Neural cell (in vitro differentiated cells): ENCODE results near the gene NSUN4. TPM values are rescaled to one million over a fixed set of nuclear protein-coding genes. Genes with fewer than 3 reads are reported as not detected.

ENCODE experiments used
- H2AFZ ChIP-seq: fragments of 200-600, 300-800 bp; sonication (generic), shearing (Covaris generic); 2 replicates; pipeline ENCODE4 v1.6.0; 2014; ENCODE audit warnings: low read depth, mild to moderate bottlenecking, antibody characterized with exemption, low read length, moderate library complexity
- H3F3A ChIP-seq: fragments of 200-600 bp; shearing (Covaris generic); 2 replicates; pipeline ENCODE4 v1.6.1; 2016; ENCODE audit warnings: mild to moderate bottlenecking, moderate library complexity, mixed read lengths, antibody characterized with exemption, low read length; ENCODE audit not compliant: insufficient read depth, poor library complexity, severe bottlenecking
- H3K27ac ChIP-seq: fragments of 200-600, 300-800 bp; sonication (generic), shearing (Covaris generic); 2 replicates; pipeline ENCODE4 v1.5.1; 2014; ENCODE audit warnings: mild to moderate bottlenecking, low read length, moderate library complexity
- H3K27me3 ChIP-seq: fragments of 300-800, 200-600 bp; sonication (generic), shearing (Covaris generic); 2 replicates; pipeline ENCODE4 v1.6.0; 2014; ENCODE audit warnings: mild to moderate bottlenecking, low read depth, low read length, moderate library complexity; ENCODE audit not compliant: insufficient read depth
- H3K36me3 ChIP-seq: fragments of 300-800, 200-600 bp; sonication (generic), shearing (Covaris generic); 2 replicates; pipeline ENCODE4 v1.5.1; 2014; ENCODE audit warnings: mild to moderate bottlenecking, antibody characterized with exemption, low read length, moderate library complexity; ENCODE audit not compliant: insufficient read depth
- H3K4me2 ChIP-seq: fragments of 300-800, 200-600 bp; sonication (generic), shearing (Covaris generic); 2 replicates; pipeline ENCODE4 v1.6.0; 2014; ENCODE audit warnings: mild to moderate bottlenecking, low read length
- H3K4me3 ChIP-seq: fragments of 300-800, 200-600 bp; sonication (generic), shearing (Covaris generic); 2 replicates; pipeline ENCODE4 v1.5.1; 2014; ENCODE audit warnings: mild to moderate bottlenecking, low read length, moderate library complexity
- H3K79me2 ChIP-seq: fragments of 200-600 bp; shearing (Covaris generic); replicated peaks from 2 replicates; pipeline ENCODE4 v1.6.0; 2014; ENCODE audit warnings: mild to moderate bottlenecking, low read length, moderate library complexity; ENCODE audit not compliant: insufficient read depth
- H3K9ac ChIP-seq: fragments of 300-800, 200-600 bp; sonication (generic), shearing (Covaris generic); 2 replicates; pipeline ENCODE4 v1.6.1; 2016; ENCODE audit warnings: mild to moderate bottlenecking, low read length, mixed read lengths
- H3K9me2 ChIP-seq: fragments of 200-600 bp; shearing (Covaris generic); 2 replicates; pipeline ENCODE4 v1.6.1; 2016; ENCODE audit warnings: mild to moderate bottlenecking, low read length, mixed read lengths; ENCODE audit not compliant: insufficient read depth
- H3K9me3 ChIP-seq: fragments of 200-600, 300-800 bp; sonication (generic), shearing (Covaris generic); 2 replicates; pipeline ENCODE4 v1.6.1; 2016; ENCODE audit warnings: mild to moderate bottlenecking, mixed run types, low read length, moderate library complexity, mixed read lengths
- H4K20me1 ChIP-seq: fragments of 200-600 bp; shearing (Covaris generic); 2 replicates; pipeline ENCODE4 v1.6.1; 2016; ENCODE audit warnings: mild to moderate bottlenecking, mixed run types; ENCODE audit not compliant: insufficient read depth
- EP300 ChIP-seq: fragments of 450-650 bp; conservative IDR thresholded peaks from 2 replicates; pipeline ENCODE4 v1.6.1; 2014; ENCODE audit warnings: antibody characterized with exemption, mild to moderate bottlenecking, moderate library complexity; ENCODE audit not compliant: poor library complexity, severe bottlenecking
- EZH2 ChIP-seq: fragments of 200-600, 300-800 bp; shearing (Covaris generic), sonication (generic); IDR thresholded peaks from 2 replicates; pipeline ENCODE4 v1.6.1; 2014; ENCODE audit warnings: antibody characterized with exemption, low read length, borderline replicate concordance, mild to moderate bottlenecking; ENCODE audit not compliant: insufficient read depth, poor library complexity, severe bottlenecking
- MXI1 ChIP-seq: fragments of 450-650 bp; conservative IDR thresholded peaks from 2 replicates; pipeline ENCODE4 v1.6.1; 2014; ENCODE audit warnings: antibody characterized with exemption, mild to moderate bottlenecking; ENCODE audit not compliant: poor library complexity, severe bottlenecking
- POLR2AphosphoS5 ChIP-seq: IDR thresholded peaks from 2 replicates; pipeline ENCODE4 v1.6.1; 2012
- RAD21 ChIP-seq: fragments of 450-650 bp; conservative IDR thresholded peaks from 2 replicates; pipeline ENCODE4 v1.6.1; 2014; ENCODE audit warnings: antibody characterized with exemption, mild to moderate bottlenecking, moderate library complexity
- REST ChIP-seq: IDR thresholded peaks from 2 replicates; pipeline ENCODE4 v1.6.1; 2012; ENCODE audit warnings: borderline replicate concordance
- SMC3 ChIP-seq: fragments of 450-650 bp; conservative IDR thresholded peaks from 2 replicates; pipeline ENCODE4 v1.6.1; 2014; ENCODE audit warnings: antibody characterized with exemption, mild to moderate bottlenecking, moderate library complexity; ENCODE audit not compliant: poor library complexity
- TAF1 ChIP-seq: IDR thresholded peaks from 2 replicates; pipeline ENCODE4 v1.6.1; 2012; ENCODE audit warnings: low read depth
- polyA plus RNA-seq: library from polyadenylated mRNA; depleted of rRNA; stranded (reverse); fragments of >200 nt; gene quantifications from 2 replicates; pipeline ENCODE4 v1.2.3, GENCODE V29; 2014
- TF ChIP-seq, protein P1 (sequence below): fragments of 450-650 bp; IDR thresholded peaks from 2 replicates; pipeline ENCODE4 v1.5.1; 2014; ENCODE audit warnings: antibody characterized with exemption, mild to moderate bottlenecking, moderate library complexity; ENCODE audit not compliant: poor library complexity, severe bottlenecking

Gene NSUN4
- polyA plus RNA-seq, 1 donor from 2014 or later, result 8.7 TPM

GRCh38 chr1:46342677-46343350 lies 2.2 kb downstream of the NSUN4 start:
- Histone ChIP-seq H3K4me3 (no peak overlapping the region), H3K9me3 (no peaks in the 10 kb centered on the region), H3K27ac (no peak overlapping the region), H3K9ac (no peak overlapping the region), H4K20me1 (no peaks in the 10 kb centered on the region), H3K27me3 (no peaks in the 10 kb centered on the region), H3F3A (no peaks in the 10 kb centered on the region), H3K4me2 (no peak overlapping the region), H3K9me2 (no peaks in the 10 kb centered on the region), H3K36me3 (no peaks in the 10 kb centered on the region), H2AFZ (no peak overlapping the region), H3K79me2 (no peaks in the 10 kb centered on the region)
- TF ChIP-seq REST (no peak), EZH2 (no peak), MXI1 (no peak), EP300 (no peak), TAF1 (no peak), POLR2AphosphoS5 (no peak), SMC3 (no peak), RAD21 (no peak)
- TF ChIP-seq, protein P1, sequence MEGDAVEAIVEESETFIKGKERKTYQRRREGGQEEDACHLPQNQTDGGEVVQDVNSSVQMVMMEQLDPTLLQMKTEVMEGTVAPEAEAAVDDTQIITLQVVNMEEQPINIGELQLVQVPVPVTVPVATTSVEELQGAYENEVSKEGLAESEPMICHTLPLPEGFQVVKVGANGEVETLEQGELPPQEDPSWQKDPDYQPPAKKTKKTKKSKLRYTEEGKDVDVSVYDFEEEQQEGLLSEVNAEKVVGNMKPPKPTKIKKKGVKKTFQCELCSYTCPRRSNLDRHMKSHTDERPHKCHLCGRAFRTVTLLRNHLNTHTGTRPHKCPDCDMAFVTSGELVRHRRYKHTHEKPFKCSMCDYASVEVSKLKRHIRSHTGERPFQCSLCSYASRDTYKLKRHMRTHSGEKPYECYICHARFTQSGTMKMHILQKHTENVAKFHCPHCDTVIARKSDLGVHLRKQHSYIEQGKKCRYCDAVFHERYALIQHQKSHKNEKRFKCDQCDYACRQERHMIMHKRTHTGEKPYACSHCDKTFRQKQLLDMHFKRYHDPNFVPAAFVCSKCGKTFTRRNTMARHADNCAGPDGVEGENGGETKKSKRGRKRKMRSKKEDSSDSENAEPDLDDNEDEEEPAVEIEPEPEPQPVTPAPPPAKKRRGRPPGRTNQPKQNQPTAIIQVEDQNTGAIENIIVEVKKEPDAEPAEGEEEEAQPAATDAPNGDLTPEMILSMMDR, result no peak

GRCh38 chr1:46343351-46343695 lies 2.7 kb downstream of the NSUN4 start:
- no peaks in the 10 kb centered on the region for H3K79me2 ChIP-seq

More at GRCh38 chr1:46343351-46343695, 2.7 kb downstream of the NSUN4 start:
- Histone ChIP-seq H3K27ac (no peak overlapping the region), H3F3A (no peaks in the 10 kb centered on the region), H3K4me2 (no peak overlapping the region), H2AFZ (no peak overlapping the region), H3K9ac (no peak overlapping the region), H3K9me3 (no peaks in the 10 kb centered on the region), H3K4me3 (no peak overlapping the region), H3K9me2 (no peaks in the 10 kb centered on the region), H4K20me1 (no peaks in the 10 kb centered on the region), H3K27me3 (no peaks in the 10 kb centered on the region), H3K36me3 (no peaks in the 10 kb centered on the region)
- TF ChIP-seq MXI1 (no peak), SMC3 (no peak), POLR2AphosphoS5 (no peak), REST (no peak), RAD21 (no peak), EP300 (no peak), TAF1 (no peak), EZH2 (no peak)
- TF ChIP-seq, protein P1, result no peak
